ENCODE data around the gene PCSK1N.
"Not testable (repeated sequence)": the region's sequence is repeated elsewhere in the genome, so short reads cannot be mapped to it uniquely, and the experiment has no call there.

Gene PCSK1N

DNA sequence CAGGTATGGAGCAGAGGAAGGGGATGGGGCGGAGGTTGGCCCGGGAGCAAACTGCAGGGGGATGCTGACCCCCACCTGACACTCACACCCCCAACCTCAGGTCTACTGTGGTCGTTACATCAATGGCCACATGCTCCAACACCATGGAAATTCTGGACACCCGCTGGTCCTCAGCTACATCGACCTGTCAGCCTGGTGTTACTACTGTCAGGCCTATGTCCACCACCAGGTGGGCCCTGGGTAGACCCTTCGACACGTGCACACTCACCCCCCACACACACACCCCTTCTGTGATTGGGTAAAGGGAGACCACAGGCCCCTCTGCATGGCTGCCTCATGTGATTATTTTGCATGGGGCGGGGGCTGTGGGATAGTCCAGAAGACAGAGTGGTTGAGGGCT lies 11.3 kb downstream of the PCSK1N start:
- in situ Hi-C loops (cut with MboI; ENCODE audit: low sequenced_read_pairs): no loop called here

DNA sequence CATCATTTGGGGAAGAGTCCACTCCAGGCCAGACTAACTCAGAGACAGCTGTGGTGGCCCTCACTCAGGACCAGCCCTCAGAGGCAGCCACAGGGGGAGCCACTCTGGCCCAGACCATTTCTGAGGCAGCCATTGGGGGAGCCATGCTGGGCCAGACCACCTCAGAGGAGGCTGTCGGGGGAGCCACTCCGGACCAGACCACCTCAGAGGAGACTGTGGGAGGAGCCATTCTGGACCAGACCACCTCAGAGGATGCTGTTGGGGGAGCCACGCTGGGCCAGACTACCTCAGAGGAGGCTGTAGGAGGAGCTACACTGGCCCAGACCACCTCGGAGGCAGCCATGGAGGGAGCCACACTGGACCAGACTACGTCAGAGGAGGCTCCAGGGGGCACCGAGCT lies 12.4 kb downstream of the PCSK1N start:
- in situ Hi-C loops (cut with MboI; ENCODE audit: low sequenced_read_pairs): no loop called here

- in situ Hi-C loops (cut with MboI; ENCODE audit: low sequenced_read_pairs): not testable (repeated sequence)
Observed at GRCh38 chrX:48819394-48819793, 16.0 kb downstream of the PCSK1N start.

- in situ Hi-C loops (cut with MboI; ENCODE audit: low sequenced_read_pairs): no loop called here
Observed at GRCh38 chrX:48818866-48819265, 16.5 kb downstream of the PCSK1N start.

- in situ Hi-C loops (cut with MboI; ENCODE audit: low sequenced_read_pairs): no loop called here
Observed at GRCh38 chrX:48818098-48818497, 17.3 kb downstream of the PCSK1N start.

- in situ Hi-C loops (cut with MboI; ENCODE audit: low sequenced_read_pairs): no loop called here
Observed at GRCh38 chrX:48816014-48816810, 19.2 kb downstream of the PCSK1N start.

DNA sequence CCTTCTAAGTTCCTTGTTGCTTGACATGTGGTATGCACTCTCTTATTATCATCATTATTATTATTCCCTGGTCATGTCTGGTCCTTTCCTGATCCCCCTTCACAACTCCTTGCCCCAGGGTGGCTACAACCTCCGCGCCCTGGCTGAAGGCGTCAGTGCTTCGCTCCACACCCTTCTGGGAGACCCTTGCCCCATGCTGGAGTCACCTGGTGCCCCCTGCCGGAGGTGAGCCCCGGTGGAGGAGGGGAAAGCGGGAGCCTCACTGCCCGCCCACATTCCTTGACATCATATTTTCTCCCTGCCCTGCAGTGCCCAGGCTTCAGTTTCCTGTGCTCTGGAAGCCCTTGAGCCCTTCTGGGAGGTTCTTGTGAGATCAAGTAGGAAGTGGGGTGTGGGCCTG lies 20.1 kb downstream of the PCSK1N start:
- in situ Hi-C loops (cut with MboI; ENCODE audit: low sequenced_read_pairs): no loop called here

DNA sequence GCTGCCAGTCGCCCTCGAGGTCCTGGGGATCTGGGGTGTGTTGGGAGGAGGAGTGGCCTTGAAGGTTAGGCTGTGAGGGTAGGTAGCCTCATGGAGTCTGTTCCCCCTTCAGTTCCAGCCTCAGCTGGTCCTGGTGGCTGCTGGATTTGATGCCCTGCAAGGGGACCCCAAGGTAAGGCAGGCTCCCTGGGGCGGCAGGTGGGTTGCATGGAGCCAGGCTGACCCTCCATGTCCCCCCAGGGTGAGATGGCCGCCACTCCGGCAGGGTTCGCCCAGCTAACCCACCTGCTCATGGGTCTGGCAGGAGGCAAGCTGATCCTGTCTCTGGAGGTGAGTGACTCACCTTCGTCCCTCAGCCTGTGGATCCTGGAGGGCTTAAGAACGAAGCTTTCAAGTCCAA lies 20.7 kb downstream of the PCSK1N start:
- in situ Hi-C loops (cut with MboI; ENCODE audit: low sequenced_read_pairs): no loop called here

DNA sequence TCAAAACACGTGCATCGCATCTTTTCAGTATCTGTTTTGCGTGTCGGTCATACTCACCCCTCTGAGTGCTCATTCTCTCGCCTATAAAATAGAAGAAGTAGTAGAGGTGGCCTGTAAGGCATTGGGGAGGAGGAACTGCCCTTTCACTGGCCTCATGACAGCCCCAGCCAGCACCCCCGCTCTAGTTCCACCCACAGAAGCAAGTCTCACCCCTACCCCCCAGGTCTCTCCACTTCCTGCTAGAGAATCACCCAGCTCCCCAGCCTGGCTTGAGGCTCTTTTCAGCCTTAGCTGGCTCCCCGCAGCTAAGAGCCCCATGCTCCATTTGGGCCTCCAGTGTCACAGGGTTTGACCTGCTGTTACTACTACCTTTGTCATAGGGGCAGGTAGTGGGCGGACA lies 21.8 kb downstream of the PCSK1N start:
- in situ Hi-C loops (cut with MboI; ENCODE audit: low sequenced_read_pairs): no loop called here

- in situ Hi-C loops (cut with MboI; ENCODE audit: low sequenced_read_pairs): no loop called here
Observed at GRCh38 chrX:48806081-48806480, 29.3 kb downstream of the PCSK1N start.

GRCh38 chrX:48802905-48803200 lies 32.6 kb downstream of the PCSK1N start:
- in situ Hi-C loops (cut with MboI; ENCODE audit: low sequenced_read_pairs): no loop called here

DNA sequence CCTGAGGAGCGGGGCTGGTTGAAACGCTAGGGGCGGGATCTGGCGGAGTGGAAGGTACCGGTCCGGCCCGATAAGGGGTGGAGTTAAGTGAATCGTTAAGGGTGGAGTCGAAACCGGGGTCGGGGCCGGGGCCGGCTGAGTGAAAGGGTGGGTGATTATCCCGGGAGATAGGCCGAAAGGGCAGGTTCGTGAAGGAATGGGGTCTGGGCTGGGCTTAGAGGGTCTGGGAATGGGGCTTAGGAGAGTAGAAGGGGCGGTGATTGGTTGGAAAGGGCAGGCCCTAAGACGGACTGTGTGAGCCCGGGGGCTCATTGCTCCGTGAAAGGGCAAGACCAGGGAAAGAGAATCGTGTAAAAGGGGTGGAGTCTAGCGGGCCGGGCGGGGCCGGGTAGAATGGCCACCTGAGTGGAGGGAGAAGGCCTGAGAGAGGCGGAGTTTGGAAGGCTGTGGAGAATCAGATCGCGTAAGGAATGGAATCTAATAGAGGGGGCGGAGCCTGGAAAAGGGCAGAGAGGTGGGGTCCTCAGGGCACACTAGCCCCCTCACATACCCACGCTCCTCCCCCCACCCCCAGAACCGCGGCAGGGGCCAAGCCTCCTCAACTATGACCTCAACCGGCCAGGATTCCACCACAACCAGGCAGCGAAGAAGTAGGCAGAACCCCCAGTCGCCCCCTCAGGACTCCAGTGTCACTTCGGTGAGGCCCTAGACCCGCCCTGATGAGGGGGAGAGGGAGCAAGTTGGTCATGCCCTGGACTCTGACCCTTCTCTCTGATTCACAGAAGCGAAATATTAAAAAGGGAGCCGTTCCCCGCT lies 33.1 kb downstream of the PCSK1N start:
- in situ Hi-C loops (cut with MboI; ENCODE audit: low sequenced_read_pairs): no loop called here

DNA sequence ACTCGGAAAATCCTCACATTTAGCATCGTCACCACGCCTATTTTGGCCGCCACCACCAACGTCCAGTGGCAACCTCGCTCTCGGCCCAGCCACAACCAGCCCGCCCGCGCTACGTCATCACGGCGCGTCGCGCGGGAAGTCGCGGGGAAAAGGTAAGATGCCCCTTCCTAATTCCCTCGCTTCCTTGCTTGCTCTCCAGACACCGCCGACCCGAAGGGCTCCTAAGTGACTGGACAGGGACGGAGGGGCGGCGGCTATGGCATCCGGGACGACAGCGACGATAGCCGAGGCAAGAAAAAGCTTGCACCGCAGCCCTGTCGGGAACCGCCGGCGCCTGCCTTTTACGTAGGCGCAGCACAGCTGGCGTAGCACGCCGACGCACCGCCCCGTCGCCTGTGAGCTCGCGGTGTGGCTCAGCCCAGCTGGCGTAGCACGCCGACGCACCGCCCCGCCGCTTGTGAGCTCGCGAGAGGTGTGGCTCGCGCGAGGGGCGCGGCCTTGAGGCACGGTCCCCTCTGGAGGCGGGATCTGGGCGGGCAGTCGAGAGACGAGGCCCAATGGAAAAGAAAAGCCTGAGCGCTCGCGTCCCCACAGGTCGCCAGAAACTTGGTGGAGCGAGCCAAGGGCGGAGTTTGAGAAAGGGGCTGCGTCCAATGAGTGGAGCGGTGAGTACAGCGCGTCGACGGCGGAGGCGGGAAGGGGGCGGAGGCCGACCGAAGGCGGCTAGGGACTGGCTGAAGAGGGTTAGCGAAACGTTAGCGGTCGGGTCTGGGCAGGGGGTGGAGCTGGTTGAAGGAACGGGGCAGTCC lies 33.9 kb downstream of the PCSK1N start, which contains the start of gene HDAC6:
Gene HDAC6, plus strand, starts transcription at position 788 of the 809 bp plus-strand sequence. CDS start 626 bp downstream, outside the sequence.
- in situ Hi-C loops (cut with MboI; ENCODE audit: low sequenced_read_pairs): no loop called here

GRCh38 chrX:48800574-48801279 lies 34.7 kb downstream of the PCSK1N start:
- in situ Hi-C loops (cut with MboI; ENCODE audit: low sequenced_read_pairs): no loop called here

DNA sequence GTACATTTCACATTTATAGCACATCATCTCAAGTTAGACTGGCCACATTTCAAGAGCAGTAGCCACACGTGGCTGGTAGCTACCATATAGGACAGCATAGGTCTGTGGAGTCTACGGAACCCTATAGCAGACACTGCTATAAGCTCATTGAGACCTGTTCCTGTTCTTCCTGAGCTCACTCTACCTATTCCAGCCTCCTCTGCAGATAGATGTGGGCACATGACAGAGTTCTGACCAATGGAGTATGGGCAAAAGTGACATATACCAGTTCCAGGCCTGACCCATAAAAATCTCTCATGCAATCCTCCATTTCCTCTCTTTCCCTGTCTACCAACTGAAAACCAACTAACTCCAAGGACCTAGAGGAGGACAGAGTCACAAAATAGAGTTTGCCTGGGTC lies 37.1 kb downstream of the PCSK1N start:
- in situ Hi-C loops (cut with MboI; ENCODE audit: low sequenced_read_pairs): no loop called here

- in situ Hi-C loops (cut with MboI; ENCODE audit: low sequenced_read_pairs): no loop called here
Observed at GRCh38 chrX:48794911-48795515, 40.4 kb downstream of the PCSK1N start.

GRCh38 chrX:48794340-48794910 lies 41.0 kb downstream of the PCSK1N start:
- in situ Hi-C loops (cut with MboI; ENCODE audit: low sequenced_read_pairs): no loop called here

DNA sequence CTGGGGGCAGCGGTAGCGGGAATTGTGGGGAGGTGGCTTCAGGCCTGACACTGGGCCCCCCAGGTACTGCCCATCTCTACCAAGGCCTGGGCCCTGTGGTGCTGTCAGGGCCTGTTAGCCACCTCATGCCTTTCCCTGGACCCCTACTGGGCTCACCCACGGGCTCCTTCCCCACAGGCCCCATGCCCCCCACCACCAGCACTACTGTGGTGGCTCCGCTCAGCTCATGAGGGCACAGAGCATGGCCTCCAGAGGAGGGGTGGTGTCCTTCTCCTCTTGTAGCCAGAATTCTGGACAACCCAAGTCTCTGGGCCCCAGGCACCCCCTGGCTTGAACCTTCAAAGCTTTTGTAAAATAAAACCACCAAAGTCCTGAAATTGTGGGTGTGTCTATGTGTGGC lies 41.5 kb downstream of the PCSK1N start:
- in situ Hi-C loops (cut with MboI; ENCODE audit: low sequenced_read_pairs): no loop called here

- in situ Hi-C loops (cut with MboI; ENCODE audit: low sequenced_read_pairs): no loop called here
Observed at GRCh38 chrX:48792219-48792618, 43.2 kb downstream of the PCSK1N start.
